ENCODE data around the gene PARPBP.

DNA sequence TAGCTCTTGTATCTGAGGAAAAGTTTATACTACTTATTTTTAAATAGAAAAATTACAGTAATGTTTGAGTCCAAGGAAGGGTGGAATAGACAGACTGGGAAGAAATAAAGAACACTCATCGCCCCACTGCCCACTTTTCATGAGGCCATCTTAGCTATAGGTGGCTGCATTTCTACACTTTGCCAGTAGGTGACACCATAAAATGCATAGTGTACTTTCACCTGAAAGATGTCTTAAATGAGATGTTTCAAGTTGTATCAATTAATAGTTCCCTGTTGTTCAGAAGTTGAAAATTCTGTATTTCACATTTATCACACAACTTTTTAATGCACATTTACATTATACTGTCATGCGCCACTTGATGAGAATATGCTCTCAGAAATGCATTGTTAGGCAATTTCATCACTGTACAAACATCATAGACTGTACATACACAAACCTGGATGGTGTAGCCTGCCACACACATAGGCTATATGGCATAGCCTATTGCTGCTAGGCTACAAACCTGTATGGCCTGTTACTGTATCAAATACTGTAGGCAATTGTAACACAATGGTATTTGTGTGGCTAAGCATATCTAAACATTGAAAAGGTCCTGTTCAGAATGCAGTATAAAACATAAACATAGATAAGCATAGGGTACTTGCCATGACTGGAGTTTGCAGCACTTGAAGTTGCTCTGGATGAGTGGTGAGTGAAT lies 50.1 kb downstream of the PARPBP start:
- no peak for TF ChIP-seq ZNF384 (IDR thresholded peaks at IDR 0.05)
- TF ChIP-seq TARDBP (IDR thresholded peaks at IDR 0.05): no peak
- TF ChIP-seq ELF4 (IDR thresholded peaks at IDR 0.05): no peak
- TF ChIP-seq L3MBTL2 (conservative IDR thresholded peaks at IDR 0.05): no peak
- TF ChIP-seq HDGF (IDR thresholded peaks at IDR 0.05; ENCODE audit: borderline replicate concordance): no peak

Measured in HEK293T (cell line).